GM23338 (cell line): ENCODE measurements around the gene ARHGAP4. TPM values are rescaled to one million over a fixed set of nuclear protein-coding genes. Genes with fewer than 3 reads are reported as not detected.
A peak's percentile ranks its signal among the peaks of the same experiment; 100 is the strongest.

Experiments used
- ATAC-seq: fragments of 200-7000 bp; cut with Tn5 transposase; 3 replicates; pipeline ENCODE4 v1.9.1; 2020
- DNase-seq: peaks from one replicate; pipeline ENCODE4 v3.0.0-alpha.2; 2015; ENCODE audit warnings: low spot score
- H2AFZ ChIP-seq: fragments of 200-600 bp; sonication (generic); 2 replicates; pipeline ENCODE4 v1.8.0; 2016; ENCODE audit warnings: antibody characterized with exemption, mild to moderate bottlenecking, moderate library complexity
- H3F3A ChIP-seq: fragments of 200-600 bp; sonication (generic); replicated peaks from 2 replicates; pipeline ENCODE4 v1.8.0; 2017; ENCODE audit warnings: antibody characterized with exemption, mixed run types, low read depth
- H3K27ac ChIP-seq: fragments of 200-600 bp; sonication (generic); 2 replicates; pipeline ENCODE4 v1.6.1; 2016; ENCODE audit warnings: low read depth
- H3K27me3 ChIP-seq: fragments of 200-600 bp; sonication (generic); 2 replicates; pipeline ENCODE4 v1.8.0; 2016; ENCODE audit warnings: mild to moderate bottlenecking, mixed run types, moderate library complexity; ENCODE audit not compliant: insufficient read depth
- H3K36me3 ChIP-seq: fragments of 200-600 bp; sonication (generic); 2 replicates; pipeline ENCODE4 v1.8.0; 2016; ENCODE audit warnings: mild to moderate bottlenecking; ENCODE audit not compliant: insufficient read depth
- H3K4me1 ChIP-seq: fragments of 200-600 bp; sonication (generic); 2 replicates; pipeline ENCODE4 v1.8.0; 2016; ENCODE audit warnings: mild to moderate bottlenecking, moderate library complexity; ENCODE audit not compliant: insufficient read depth
- H3K4me2 ChIP-seq: fragments of 200-600 bp; sonication (generic); 2 replicates; pipeline ENCODE4 v1.7.1; 2017; ENCODE audit warnings: mixed run types
- H3K4me3 ChIP-seq: fragments of 200-600 bp; sonication (generic); 2 replicates; pipeline ENCODE4 v1.6.1; 2016; ENCODE audit warnings: mixed run types
- H3K79me2 ChIP-seq: fragments of 200-600 bp; sonication (generic); replicated peaks from 2 replicates; pipeline ENCODE4 v1.8.0; 2017; ENCODE audit warnings: mild to moderate bottlenecking; ENCODE audit not compliant: insufficient read depth
- H3K9me2 ChIP-seq: fragments of 200-600 bp; sonication (generic); 2 replicates; pipeline ENCODE4 v1.8.0; 2017; ENCODE audit not compliant: insufficient read depth
- H4K20me1 ChIP-seq: fragments of 200-600 bp; sonication (generic); replicated peaks from 2 replicates; pipeline ENCODE4 v1.8.0; 2017; ENCODE audit warnings: mild to moderate bottlenecking; ENCODE audit not compliant: insufficient read depth
- H3K27ac Mint-ChIP-seq: 2 replicates; pipeline ENCODE4 v1.8.0; 2020; ENCODE audit warnings: inconsistent platforms, mild to moderate bottlenecking, moderate library complexity, mixed read lengths
- H3K27me3 Mint-ChIP-seq: 3 replicates; pipeline ENCODE4 v1.8.0; 2022; ENCODE audit warnings: low read depth, mild to moderate bottlenecking, moderate library complexity, mixed read lengths, inconsistent platforms; ENCODE audit not compliant: insufficient read depth, poor library complexity
- H3K36me3 Mint-ChIP-seq: 3 replicates; pipeline ENCODE4 v1.8.0; 2021; ENCODE audit warnings: low read depth, mild to moderate bottlenecking, inconsistent platforms, moderate library complexity, mixed read lengths
- H3K4me1 Mint-ChIP-seq: 3 replicates; pipeline ENCODE4 v1.8.0; 2020; ENCODE audit warnings: mild to moderate bottlenecking, inconsistent platforms, mixed read lengths
- H3K4me3 Mint-ChIP-seq: 3 replicates; pipeline ENCODE4 v1.8.0; 2021; ENCODE audit warnings: moderate library complexity, mild to moderate bottlenecking, inconsistent platforms, mixed read lengths
- H3K9me3 Mint-ChIP-seq: 3 replicates; pipeline ENCODE4 v1.8.0; 2020; ENCODE audit warnings: moderate library complexity, mild to moderate bottlenecking, inconsistent platforms, mixed read lengths
- CREB1 ChIP-seq: fragments of 250-450 bp; sonication (Bioruptor Pico); IDR thresholded peaks from 2 replicates; pipeline ENCODE4 v1.5.0; 2020; ENCODE audit warnings: low read depth, mild to moderate bottlenecking, moderate library complexity
- CTCF ChIP-seq, 2 experiments: fragments of 200-600 bp in 1 of 2; sonication (generic) in 1 of 2; conservative IDR thresholded peaks; 2 replicates each; pipeline versions ENCODE4 v1.5.1 to v1.6.1; 2016 to 2017; ENCODE audit warnings: antibody characterized with exemption in 2 of 2, low read depth in 2 of 2, mild to moderate bottlenecking in 2 of 2, moderate library complexity in 1 of 2
- ETS1 ChIP-seq: IDR thresholded peaks from 2 replicates; pipeline ENCODE4 v1.6.1; 2016; ENCODE audit warnings: antibody characterized with exemption
- EZH2 ChIP-seq: fragments of 200-600 bp; sonication (generic); IDR thresholded peaks from one replicate; pipeline ENCODE4 v1.8.0; 2017; ENCODE audit warnings: antibody characterized with exemption, mild to moderate bottlenecking, low read depth; ENCODE audit not compliant: unreplicated experiment
- EZH2phosphoT487 ChIP-seq: fragments of 200-600 bp; sonication (generic); IDR thresholded peaks from one replicate; pipeline ENCODE4 v1.8.1; 2018; ENCODE audit warnings: antibody characterized with exemption; ENCODE audit not compliant: unreplicated experiment
- POLR2AphosphoS5 ChIP-seq: IDR thresholded peaks from 2 replicates; pipeline ENCODE4 v1.6.1; 2016; ENCODE audit warnings: antibody characterized with exemption, low read depth
- REST ChIP-seq: IDR thresholded peaks from one replicate; pipeline ENCODE4 v1.6.1; 2018; ENCODE audit warnings: antibody characterized with exemption; ENCODE audit not compliant: unreplicated experiment
- STAT1 ChIP-seq: IDR thresholded peaks from one replicate; pipeline ENCODE4 v1.6.1; 2016; ENCODE audit warnings: antibody characterized with exemption; ENCODE audit not compliant: unreplicated experiment
- ZNF114 ChIP-seq: fragments of 250-450 bp; sonication (Bioruptor Pico); IDR thresholded peaks from 2 replicates; pipeline ENCODE4 v1.5.0; 2020; ENCODE audit warnings: mild to moderate bottlenecking, moderate library complexity
- ZNF462 ChIP-seq: fragments of 250-450 bp; sonication (Bioruptor Pico); IDR thresholded peaks from 2 replicates; pipeline ENCODE4 v1.5.0; 2020; ENCODE audit warnings: mild to moderate bottlenecking, moderate library complexity
- polyA plus RNA-seq: library from polyadenylated mRNA; unstranded; fragments of >200 nt; fragmentation: Nextera tagmentation; extraction: Ambion mirVana; gene quantifications from 2 replicates; pipeline ENCODE4 v1.2.1, GENCODE V29; 2016
- total RNA-seq: library from RNA; depleted of rRNA; stranded (reverse); fragments of >200 nt; shearing (Covaris generic); gene quantifications from 2 replicates; pipeline ENCODE4 v1.2.3, GENCODE V29; 2014

The ARHGAP4 gene
- total and polyA plus RNA-seq, 2 experiments from 2014 or later = 21.5 to 59.5 TPM

- TF ChIP-seq EZH2phosphoT487 (no peak), POLR2AphosphoS5 (no peak)
Observed at GRCh38 chrX:153886915-153887314, 39.1 kb downstream of the ARHGAP4 start (continued).

GRCh38 chrX:153885968-153886903 is 39.8 kb downstream of the ARHGAP4 start, which contains the start of gene L1CAM:
L1CAM (minus strand) TSS chrX:153886173; CDS start chrX:153875836, 10,337 bp downstream.
- ATAC-seq (peak; percentile 25), DNase-seq (peak; percentile 54)
- Histone ChIP-seq H2AFZ (no peak within 1 kb of the TSS), H3K9me2 (no peaks in the 10 kb centered on the region), H3K79me2 (no peaks in the 10 kb centered on the region), H3K4me3 (peak within 1 kb of the TSS; percentile 59), H3F3A (no peaks in the 10 kb centered on the region), H3K27me3 (no peaks in the 10 kb centered on the region; the same call in 1 of the 2 replicates), H3K4me1 (peaks cover 12% of the 10 kb centered on the region; the same call in 1 of the 2 replicates), H3K4me2 (peak within 1 kb of the TSS; percentile 77), H4K20me1 (no peaks in the 10 kb centered on the region), H3K36me3 (no peaks in the 10 kb centered on the region), H3K27ac (no peak within 1 kb of the TSS)
- H3K36me3 Mint-ChIP-seq = no peaks in the 10 kb centered on the region; the same call in 2 of the 3 replicates
- H3K4me1 Mint-ChIP-seq = peaks cover 16% of the 10 kb centered on the region
- no peaks in the 10 kb centered on the region; the same call in 2 of the 3 replicates for H3K9me3 Mint-ChIP-seq
- peak within 1 kb of the TSS; percentile 74 for H3K4me3 Mint-ChIP-seq
- peaks cover 8% of the 10 kb centered on the region for H3K27me3 Mint-ChIP-seq
- no peak within 1 kb of the TSS for H3K27ac Mint-ChIP-seq
- TF ChIP-seq EZH2phosphoT487 (no peak), ETS1 (no peak), ZNF114 (CRISPR knock-in tag) (no peak), POLR2AphosphoS5 (no peak), ZNF462 (CRISPR knock-in tag) (no peak), EZH2 (no peak), CTCF (conservative IDR thresholded peaks at IDR 0.05; ENCODE audit: low read depth in 2 of 2) (no peak), STAT1 (no peak), CREB1 (no peak), REST (no peak)
